ENCODE measurements around the gene CEP112. TPM values are rescaled to one million over a fixed set of nuclear protein-coding genes. Genes with fewer than 3 reads are reported as not detected.

The CEP112 gene
- total RNA-seq, 6 experiments from 2014 or later, result 5.3 to 7.7 (median 6.9) TPM

DNA sequence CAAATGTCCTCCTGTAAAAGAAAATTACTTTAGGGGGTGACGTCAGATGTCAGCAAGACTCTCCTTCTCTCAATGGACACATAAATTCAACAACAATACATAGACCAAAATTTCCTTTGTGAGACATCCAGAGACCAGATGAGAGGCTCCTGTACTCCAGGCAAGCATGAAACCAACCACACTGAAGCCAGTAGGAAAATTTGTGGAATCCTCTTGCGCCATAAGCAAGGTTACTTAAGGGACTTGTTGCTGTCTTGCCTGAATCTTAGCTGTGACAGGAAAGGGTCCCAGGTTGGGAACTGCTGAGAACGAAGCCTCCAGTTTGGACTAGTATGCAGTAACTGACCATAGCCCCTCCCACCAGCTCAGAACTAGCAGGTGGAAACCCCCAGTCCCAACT is 56.0 kb downstream of the CEP112 start:
- no peaks in the 10 kb centered on the region for H3K4me1 Mint-ChIP-seq (ENCODE audit: low read depth)
- DNase-seq, result no peak
- no peak overlapping the region for H3K4me3 Mint-ChIP-seq
- no peaks in the 10 kb centered on the region for H3K27me3 Mint-ChIP-seq (ENCODE audit: insufficient read depth)
- H3K36me3 Mint-ChIP-seq (ENCODE audit: low read depth), result peaks cover 13% of the 10 kb centered on the region
- no peak for TF ChIP-seq CTCF (IDR thresholded peaks at IDR 0.05)
- no peak overlapping the region for H3K27ac Mint-ChIP-seq
- H3K9me3 Mint-ChIP-seq, result no peaks in the 10 kb centered on the region; the same call in 1 of the 2 replicates

- no peak overlapping the region for H3K27ac Mint-ChIP-seq
These were observed 56.7 kb downstream of the CEP112 start for GRCh38 chr17:66135219-66135618.

GRCh38 chr17:66129759-66130158 is 62.2 kb downstream of the CEP112 start:
- DNase-seq, result no peak
- Mint-ChIP-seq H3K4me3 (no peak overlapping the region), H3K27me3 (ENCODE audit: insufficient read depth) (no peaks in the 10 kb centered on the region), H3K9me3 (no peaks in the 10 kb centered on the region), H3K4me1 (ENCODE audit: low read depth) (no peaks in the 10 kb centered on the region), H3K36me3 (ENCODE audit: low read depth) (no peaks in the 10 kb centered on the region), H3K27ac (no peak overlapping the region)
- no peak for TF ChIP-seq CTCF (IDR thresholded peaks at IDR 0.05)

More at GRCh38 chr17:66135219-66135618, 56.7 kb downstream of the CEP112 start:
- H3K9me3 Mint-ChIP-seq, result no peaks in the 10 kb centered on the region; the same call in 1 of the 2 replicates
- no peak overlapping the region for H3K4me3 Mint-ChIP-seq
- DNase-seq, result no peak
- no peaks in the 10 kb centered on the region for H3K27me3 Mint-ChIP-seq (ENCODE audit: insufficient read depth)
- peaks cover 13% of the 10 kb centered on the region for H3K36me3 Mint-ChIP-seq (ENCODE audit: low read depth)
- H3K4me1 Mint-ChIP-seq (ENCODE audit: low read depth), result no peaks in the 10 kb centered on the region
- no peak for TF ChIP-seq CTCF (IDR thresholded peaks at IDR 0.05)

DNA sequence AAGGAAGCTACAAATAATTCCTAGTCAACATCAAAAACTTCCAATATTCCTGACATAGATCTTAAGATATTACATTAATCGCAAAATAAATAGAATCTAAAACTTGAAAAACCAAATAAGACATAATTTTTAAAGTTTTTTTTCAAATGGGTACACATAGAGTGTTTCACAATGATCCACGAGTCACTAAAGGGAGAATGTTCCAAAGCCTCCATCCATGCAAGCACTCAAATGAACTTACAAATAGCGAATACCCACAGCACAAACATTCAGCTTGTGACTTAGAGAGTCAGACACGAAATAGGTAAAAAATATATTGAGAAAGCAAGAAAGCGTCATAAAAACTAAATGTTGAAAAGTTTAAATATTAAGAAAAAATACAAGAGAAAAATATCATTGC is 65.7 kb downstream of the CEP112 start:
- TF ChIP-seq CTCF (IDR thresholded peaks at IDR 0.05), result no peak
- H3K4me3 Mint-ChIP-seq, result no peak overlapping the region
- H3K27me3 Mint-ChIP-seq (ENCODE audit: insufficient read depth), result no peaks in the 10 kb centered on the region
- no peaks in the 10 kb centered on the region for H3K9me3 Mint-ChIP-seq
- no peak for DNase-seq
- no peak overlapping the region for H3K27ac Mint-ChIP-seq
- peaks cover 8% of the 10 kb centered on the region; the same call in 1 of the 2 replicates for H3K36me3 Mint-ChIP-seq (ENCODE audit: low read depth)
- no peaks in the 10 kb centered on the region; the same call in 1 of the 2 replicates for H3K4me1 Mint-ChIP-seq (ENCODE audit: low read depth)

- Mint-ChIP-seq H3K36me3 (ENCODE audit: low read depth) (peaks cover 9% of the 10 kb centered on the region; the same call in 1 of the 2 replicates), H3K4me3 (no peak overlapping the region), H3K27me3 (ENCODE audit: insufficient read depth) (no peaks in the 10 kb centered on the region), H3K27ac (no peak overlapping the region), H3K9me3 (no peaks in the 10 kb centered on the region), H3K4me1 (ENCODE audit: low read depth) (no peaks in the 10 kb centered on the region; the same call in 1 of the 2 replicates)
- no peak for TF ChIP-seq CTCF (IDR thresholded peaks at IDR 0.05)
- DNase-seq, result no peak
These were observed 68.8 kb downstream of the CEP112 start for GRCh38 chr17:66123163-66123562.

GRCh38 chr17:66115246-66115645 is 76.7 kb downstream of the CEP112 start:
- no peaks in the 10 kb centered on the region for H3K27me3 Mint-ChIP-seq (ENCODE audit: insufficient read depth)
- no peaks in the 10 kb centered on the region for H3K36me3 Mint-ChIP-seq (ENCODE audit: low read depth)

More at GRCh38 chr17:66115246-66115645, 76.7 kb downstream of the CEP112 start:
- H3K4me1 Mint-ChIP-seq (ENCODE audit: low read depth), result peaks cover 16% of the 10 kb centered on the region
- TF ChIP-seq CTCF (IDR thresholded peaks at IDR 0.05), result no peak
- H3K4me3 Mint-ChIP-seq, result peak overlapping the region; percentile 38
- H3K9me3 Mint-ChIP-seq, result no peaks in the 10 kb centered on the region; the same call in 1 of the 2 replicates
- peak; percentile 51 for DNase-seq
- no peak overlapping the region for H3K27ac Mint-ChIP-seq

All from HFFc6 (cell line).